Body of pancreas (tissue), 4 donors: ENCODE data around the gene RAPGEF1. TPM values are rescaled to one million over a fixed set of nuclear protein-coding genes. Genes with fewer than 3 reads are reported as not detected.

ENCODE experiments used
- ATAC-seq: fragments of 150-250 bp; one replicate; pipeline ENCODE4 v1.9.1; 2016
- DNase-seq, 4 donors: peaks; one replicate each; pipeline ENCODE4 v3.0.0-alpha.2; 2019
- H3K27ac ChIP-seq, 4 donors: fragments of 200-600 bp; sonication (generic); 1 replicate in 3 of 4; 2 replicates in 1 of 4; pipeline versions ENCODE4 v1.5.1 to v1.6.1; 2016 to 2019; ENCODE audit warnings: mild to moderate bottlenecking in 1 of 4, mixed read lengths in 1 of 4, moderate library complexity in 1 of 4
- H3K27me3 ChIP-seq, 2 donors: fragments of 200-600 bp; sonication (generic); one replicate each; pipeline ENCODE4 v1.6.0; 2016; ENCODE audit warnings: mild to moderate bottlenecking in 1 of 2
- H3K36me3 ChIP-seq, 2 donors: fragments of 200-600 bp; sonication (generic); replicated peaks in 1 of 2; 2 replicates each; pipeline ENCODE4 v1.5.1; 2016; ENCODE audit warnings: low read depth in 2 of 2; ENCODE audit not compliant: insufficient read depth in 1 of 2
- H3K4me1 ChIP-seq: fragments of 200-600 bp; sonication (generic); one replicate; pipeline ENCODE4 v1.6.0; 2016
- H3K4me3 ChIP-seq, 2 donors: fragments of 200-600 bp; sonication (generic); 1 replicate in 1 of 2; 2 replicates in 1 of 2; pipeline ENCODE4 v1.5.1; 2016 to 2019
- H3K9me3 ChIP-seq, 3 donors: fragments of 200-600 bp; sonication (generic); 1 replicate in 2 of 3; 2 replicates in 1 of 3; pipeline ENCODE4 v1.5.1; 2016
- CTCF ChIP-seq, 7 experiments: fragments of 450-650 bp in 4 of 7; fragments of 200-600 bp in 3 of 7; sonication (generic) in 3 of 7; IDR thresholded peaks; one replicate each; pipeline ENCODE4 v1.5.1; 2016 to 2019; ENCODE audit warnings: antibody characterized with exemption in 7 of 7
- POLR2A ChIP-seq, 3 donors: fragments of 450-650 bp; IDR thresholded peaks; one replicate each; pipeline ENCODE4 v1.6.1; 2016; ENCODE audit warnings: antibody characterized with exemption in 3 of 3, mild to moderate bottlenecking in 2 of 3
- WGBS, 2 donors: methylation state at CpG; one replicate each; pipeline ENCODE4 v1.1.5; 2017; 5-methylcytosine and 5-hydroxymethylcytosine counted together
- intact Hi-C: fragments of 100-400 bp; cut with DNase I; formaldehyde crosslinking; loops from one replicate; pipeline ENCODE4 v1.15.1; 2023
- total RNA-seq, 2 donors: library from RNA; depleted of rRNA; stranded (reverse); fragments of >200 nt; gene quantifications; one replicate each; pipeline ENCODE4 v1.1.0, GENCODE V29; 2016

Gene RAPGEF1
- total RNA-seq, 2 donors from 2014 or later = 30.1 to 70.5 TPM

- Histone ChIP-seq H3K36me3 (no peaks in the 10 kb centered on the region), H3K9me3 (no peaks in the 10 kb centered on the region), H3K4me3 (no peak overlapping the region), H3K27me3 (no peaks in the 10 kb centered on the region), H3K27ac (peak overlapping the region in 3 of 4 donors; percentile 53 to 72 (median 58)), H3K4me1 (peaks cover 82% of the 10 kb centered on the region)
- peak; percentile 66 for ATAC-seq
- DNase-seq = peak in 3 of 4 donors; percentile 63 to 67 (median 65)
- WGBS, 2 donors = 37 to 47% methylated on average over 16 of the region's 16 CpGs
- intact Hi-C loops = loop anchor here (10.0 kb wide), 1 partner anchor 109 kb away; no protein-coding TSS in a partner anchor
- no peak for TF ChIP-seq POLR2A (IDR thresholded peaks at IDR 0.05)
- TF ChIP-seq CTCF (IDR thresholded peaks at IDR 0.05) = no peak
These were observed 6.3 kb downstream of the RAPGEF1 start for GRCh38 chr9:131733541-131734061.

DNA sequence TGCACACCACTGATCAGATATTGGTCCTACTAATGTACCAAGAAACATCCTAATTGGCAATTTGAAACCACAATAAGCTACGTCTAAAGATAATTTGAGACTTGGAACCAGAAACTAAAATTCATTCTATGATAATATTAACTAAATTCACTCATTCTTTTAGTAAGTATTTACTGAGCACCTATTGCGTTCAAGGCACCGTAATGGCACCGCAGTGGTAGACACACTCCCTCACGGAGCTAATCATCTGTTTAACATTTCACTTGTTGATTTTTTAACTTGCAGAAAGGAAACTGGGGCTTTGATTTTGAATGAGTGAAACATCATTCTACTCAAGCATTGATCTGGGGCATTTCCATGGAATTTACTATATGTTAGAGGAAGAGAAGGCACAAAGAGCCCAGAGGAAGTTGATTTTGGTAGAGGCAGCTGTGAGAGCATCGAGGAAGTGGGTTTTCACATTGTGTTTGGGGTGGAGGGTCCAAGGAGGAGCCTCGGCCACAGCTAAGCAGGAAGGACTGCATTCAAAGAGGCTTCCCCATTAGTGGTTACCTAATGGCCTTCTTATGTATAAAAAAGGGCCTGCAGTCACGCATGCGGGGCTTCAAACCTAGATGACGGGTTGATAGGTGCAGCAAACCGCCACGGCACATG, 7.1 kb downstream of the RAPGEF1 start:
- ATAC-seq (no peak), DNase-seq (peak in 1 of 4 donors; percentile 60)
- no peak overlapping the region for H3K4me3 ChIP-seq
- TF ChIP-seq POLR2A (IDR thresholded peaks at IDR 0.05) = no peak
- peaks cover 85% of the 10 kb centered on the region for H3K4me1 ChIP-seq
- peak overlapping the region in 2 of 4 donors; percentile 58 to 72 for H3K27ac ChIP-seq
- H3K27me3 ChIP-seq = no peaks in the 10 kb centered on the region
- H3K9me3 ChIP-seq = no peaks in the 10 kb centered on the region
- 70 to 93% methylated on average over 12 of the region's 12 CpGs for WGBS, 2 donors
- intact Hi-C loops = loop anchor here (10.0 kb wide), 1 partner anchor 108 kb away; no protein-coding TSS in a partner anchor
- no peaks in the 10 kb centered on the region for H3K36me3 ChIP-seq

DNA sequence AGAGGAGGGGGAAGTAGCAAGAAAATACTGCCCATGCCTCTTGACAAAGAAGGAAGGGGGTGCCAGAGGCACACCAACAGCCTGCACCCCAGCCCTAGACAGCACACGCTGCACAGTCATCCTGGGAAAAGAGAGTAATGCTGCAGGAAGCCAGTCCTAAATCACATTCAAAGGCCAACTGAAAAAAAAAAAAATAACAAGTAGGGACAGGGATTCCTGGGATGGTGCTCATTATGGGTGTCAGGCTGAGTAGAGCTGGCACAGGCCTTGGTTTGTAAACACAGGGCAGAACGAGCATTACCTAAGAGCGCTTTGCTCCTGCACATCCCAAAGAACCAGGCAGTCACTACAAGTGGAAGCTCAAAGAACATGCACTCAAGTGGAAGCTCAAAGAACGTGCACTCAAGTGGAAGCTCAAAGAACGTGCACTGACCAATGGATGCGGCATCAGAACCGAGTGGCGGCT, 7.8 kb downstream of the RAPGEF1 start:
- TF ChIP-seq CTCF (IDR thresholded peaks at IDR 0.05) (no peak), POLR2A (IDR thresholded peaks at IDR 0.05) (no peak)
- ATAC-seq = no peak
- Histone ChIP-seq H3K4me3 (no peak overlapping the region), H3K36me3 (no peaks in the 10 kb centered on the region), H3K4me1 (peaks cover 85% of the 10 kb centered on the region), H3K27me3 (no peaks in the 10 kb centered on the region), H3K9me3 (no peaks in the 10 kb centered on the region), H3K27ac (peak overlapping the region in 2 of 4 donors; percentile 9 to 72)
- peak in 1 of 4 donors; percentile 30 for DNase-seq
- intact Hi-C loops = loop anchor here (10.0 kb wide), 1 partner anchor 107 kb away; no protein-coding TSS in a partner anchor
- WGBS, 2 donors = 79 to 85% methylated on average over 8 of the region's 8 CpGs

DNA sequence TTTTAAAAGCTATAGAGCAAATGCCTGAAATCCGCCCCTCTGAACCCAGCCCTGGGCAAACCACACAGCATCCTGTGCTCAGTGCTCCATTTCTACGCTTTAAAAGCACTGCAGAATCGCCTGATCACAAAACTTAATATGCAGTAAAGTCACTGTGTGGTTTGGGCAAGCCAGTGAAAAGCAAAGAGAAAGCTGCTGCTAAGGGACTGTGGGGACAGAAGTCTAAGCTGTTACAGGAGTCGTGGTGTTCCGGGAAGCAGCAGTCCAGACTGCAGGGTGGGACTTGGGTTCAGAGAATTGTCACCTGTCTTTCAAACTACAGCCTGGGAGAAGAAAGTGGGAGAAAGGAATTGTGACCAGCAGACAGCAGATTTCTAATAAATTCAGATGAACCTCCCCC, 8.2 kb downstream of the RAPGEF1 start:
- TF ChIP-seq POLR2A (IDR thresholded peaks at IDR 0.05) = no peak
- no peak for TF ChIP-seq CTCF (IDR thresholded peaks at IDR 0.05)
- Histone ChIP-seq H3K36me3 (no peaks in the 10 kb centered on the region), H3K4me3 (no peak overlapping the region), H3K27me3 (no peaks in the 10 kb centered on the region), H3K9me3 (no peaks in the 10 kb centered on the region), H3K4me1 (peaks cover 80% of the 10 kb centered on the region), H3K27ac (peak overlapping the region in 2 of 4 donors; percentile 9 to 72)
- DNase-seq (no peak), ATAC-seq (no peak)
- WGBS, 2 donors = 85 to 89% methylated on average over 5 of the region's 5 CpGs
- intact Hi-C loops = loop anchor here (10.0 kb wide), 1 partner anchor 107 kb away; no protein-coding TSS in a partner anchor

GRCh38 chr9:131731237-131731636, 8.6 kb downstream of the RAPGEF1 start:
- Histone ChIP-seq H3K9me3 (no peaks in the 10 kb centered on the region), H3K4me3 (no peak overlapping the region), H3K27me3 (no peaks in the 10 kb centered on the region), H3K36me3 (no peaks in the 10 kb centered on the region), H3K27ac (peak overlapping the region in 2 of 4 donors; percentile 9 to 72), H3K4me1 (peaks cover 76% of the 10 kb centered on the region)
- TF ChIP-seq POLR2A (IDR thresholded peaks at IDR 0.05) = no peak
- intact Hi-C loops = loop anchor here (10.0 kb wide), 1 partner anchor 106 kb away; no protein-coding TSS in a partner anchor
- no peak for ATAC-seq
- WGBS, 2 donors = 76 to 83% methylated on average over 7 of the region's 7 CpGs
- DNase-seq = no peak
